Lower lobe of right lung (tissue), 2 donors: ENCODE data around the gene COX6A1. TPM values are rescaled to one million over a fixed set of nuclear protein-coding genes. Genes with fewer than 3 reads are reported as not detected.
A peak's percentile ranks its signal among the peaks of the same experiment; 100 is the strongest.

ENCODE experiments used
- ATAC-seq, 2 donors: fragments of 200-7000 bp; cut with Tn5 transposase; one replicate each; pipeline ENCODE4 v1.9.1; 2020 to 2022; ENCODE audit warnings: mild to moderate bottlenecking in 2 of 2, moderate library complexity in 2 of 2
- DNase-seq: peaks from one replicate; pipeline ENCODE4 v3.0.0-alpha.2; 2020
- H3K27ac ChIP-seq: fragments of 200-600 bp; one replicate; pipeline ENCODE4 v1.8.0; 2022
- H3K27me3 ChIP-seq: fragments of 200-600 bp; one replicate; pipeline ENCODE4 v1.8.0; 2022; ENCODE audit warnings: low read depth
- H3K36me3 ChIP-seq: fragments of 200-600 bp; one replicate; pipeline ENCODE4 v1.8.0; 2022; ENCODE audit warnings: mild to moderate bottlenecking
- H3K4me1 ChIP-seq: fragments of 200-600 bp; one replicate; pipeline ENCODE4 v1.8.0; 2022
- H3K4me3 ChIP-seq: fragments of 200-600 bp; one replicate; pipeline ENCODE4 v1.8.0; 2022; ENCODE audit warnings: mild to moderate bottlenecking
- H3K9me3 ChIP-seq: fragments of 200-600 bp; one replicate; pipeline ENCODE4 v1.8.0; 2022
- CTCF ChIP-seq: fragments of 200-600 bp; IDR thresholded peaks from one replicate; pipeline ENCODE4 v1.8.0; 2022; ENCODE audit warnings: antibody characterized with exemption, mild to moderate bottlenecking
- intact Hi-C: fragments of 100-400 bp; cut with DNase I; formaldehyde crosslinking; loops from one replicate; pipeline ENCODE4 v1.11.0; 2022
- total RNA-seq: library from RNA; stranded (reverse); fragmentation: NEBNext Ultra II Directional; extraction: Animal tissue kit (Norgen Biotek cat#: 25700); gene quantifications from one replicate; pipeline ENCODE4 v1.2.1, GENCODE V29; 2021
- donor health status: DM: no; HTN: yes; CAD: no; lungs with severe emphysema.

The COX6A1 gene
- total RNA-seq, 1 donor from 2014 or later: 263 TPM

GRCh38 chr12:120463712-120464111, 25.8 kb downstream of the COX6A1 start:
- TF ChIP-seq CTCF: no peak
- intact Hi-C loops: no loop called here
- DNase-seq (no peak), ATAC-seq (no peak)
- H3K9me3 ChIP-seq: no peaks in the 10 kb centered on the region
- H3K36me3 ChIP-seq: peaks cover 89% of the 10 kb centered on the region
- H3K4me1 ChIP-seq: peaks cover 27% of the 10 kb centered on the region
- no peak overlapping the region for H3K27ac ChIP-seq
- H3K4me3 ChIP-seq: no peak overlapping the region
- H3K27me3 ChIP-seq: no peaks in the 10 kb centered on the region

GRCh38 chr12:120465756-120466155, 27.8 kb downstream of the COX6A1 start:
- intact Hi-C loops: no loop called here
- H3K4me1 ChIP-seq: peaks cover 36% of the 10 kb centered on the region
- H3K4me3 ChIP-seq: no peak overlapping the region
- peaks cover 69% of the 10 kb centered on the region for H3K36me3 ChIP-seq
- no peak for ATAC-seq
- no peak for TF ChIP-seq CTCF
- no peak overlapping the region for H3K27ac ChIP-seq
- no peak for DNase-seq
- H3K27me3 ChIP-seq: no peaks in the 10 kb centered on the region
- no peaks in the 10 kb centered on the region for H3K9me3 ChIP-seq

GRCh38 chr12:120466560-120467315, 28.8 kb downstream of the COX6A1 start:
- peaks cover 59% of the 10 kb centered on the region for H3K36me3 ChIP-seq
- H3K27me3 ChIP-seq: no peaks in the 10 kb centered on the region
- no peaks in the 10 kb centered on the region for H3K9me3 ChIP-seq
- H3K4me1 ChIP-seq: peaks cover 36% of the 10 kb centered on the region
- intact Hi-C loops: no loop called here
- H3K4me3 ChIP-seq: no peak overlapping the region
- ATAC-seq (no peak), DNase-seq (no peak)
- H3K27ac ChIP-seq: no peak overlapping the region
- TF ChIP-seq CTCF: peak; percentile 50

- ATAC-seq: no peak
- no peaks in the 10 kb centered on the region for H3K9me3 ChIP-seq
- no peaks in the 10 kb centered on the region for H3K27me3 ChIP-seq
- TF ChIP-seq CTCF: no peak
- intact Hi-C loops: no loop called here
- H3K4me3 ChIP-seq: no peak overlapping the region
- H3K4me1 ChIP-seq: peaks cover 36% of the 10 kb centered on the region
- H3K36me3 ChIP-seq: peaks cover 52% of the 10 kb centered on the region
- DNase-seq: no peak
- H3K27ac ChIP-seq: no peak overlapping the region
These were observed 29.5 kb downstream of the COX6A1 start for GRCh38 chr12:120467439-120467838.

GRCh38 chr12:120468325-120468820, 30.5 kb downstream of the COX6A1 start:
- intact Hi-C loops: no loop called here
- H3K4me1 ChIP-seq: peaks cover 36% of the 10 kb centered on the region
- H3K4me3 ChIP-seq: peak overlapping the region; percentile 93
- H3K36me3 ChIP-seq: peaks cover 43% of the 10 kb centered on the region
- ATAC-seq: peak; percentile 29 to 44
- H3K27me3 ChIP-seq: no peaks in the 10 kb centered on the region
- DNase-seq: peak; percentile 58
- peak overlapping the region; percentile 94 for H3K27ac ChIP-seq
- no peaks in the 10 kb centered on the region for H3K9me3 ChIP-seq
- no peak for TF ChIP-seq CTCF
